IPS-15b (cell line): ENCODE data around the gene ARL8B.
"Not testable (repeated sequence)": the region's sequence is repeated elsewhere in the genome, so short reads cannot be mapped to it uniquely, and the experiment has no call there.

Experiments
- H3K27me3 ChIP-seq: one replicate; pipeline ENCODE4 v1.6.1; 2013; ENCODE audit warnings: low read length; ENCODE audit not compliant: control insufficient read depth, insufficient read depth
- H3K36me3 ChIP-seq: one replicate; pipeline ENCODE4 v1.6.1; 2013; ENCODE audit warnings: low read length; ENCODE audit not compliant: control insufficient read depth, insufficient read depth
- H3K4me1 ChIP-seq: one replicate; pipeline ENCODE4 v1.6.1; 2013; ENCODE audit warnings: mild to moderate bottlenecking, low read length; ENCODE audit not compliant: control insufficient read depth, insufficient read depth
- H3K4me3 ChIP-seq: one replicate; pipeline ENCODE4 v1.5.1; 2013; ENCODE audit warnings: low read depth, low read length
- H3K9ac ChIP-seq: one replicate; pipeline ENCODE4 v1.6.1; 2013; ENCODE audit warnings: low read depth, mild to moderate bottlenecking, low read length
- H3K9me3 ChIP-seq: one replicate; pipeline ENCODE4 v1.6.1; 2013; ENCODE audit warnings: mild to moderate bottlenecking, low read length; ENCODE audit not compliant: control insufficient read depth, insufficient read depth

The ARL8B gene

GRCh38 chr3:5179036-5179435 is 56.9 kb downstream of the ARL8B start:
- not testable (repeated sequence) for H3K4me3 ChIP-seq, H3K9me3 ChIP-seq

GRCh38 chr3:5181469-5182141 is 59.5 kb downstream of the ARL8B start:
- Histone ChIP-seq H3K9me3 (no peaks in the 10 kb centered on the region), H3K4me3 (no peak overlapping the region), H3K4me1 (no peaks in the 10 kb centered on the region), H3K9ac (no peak overlapping the region), H3K27me3 (peaks cover 7% of the 10 kb centered on the region), H3K36me3 (peaks cover 6% of the 10 kb centered on the region)

More at GRCh38 chr3:5179036-5179435, 56.9 kb downstream of the ARL8B start:
- not testable (repeated sequence) for H3K4me1 ChIP-seq, H3K36me3 ChIP-seq, H3K27me3 ChIP-seq, H3K9ac ChIP-seq

- not testable (repeated sequence) for H3K4me1 ChIP-seq
These were observed 61.6 kb downstream of the ARL8B start for GRCh38 chr3:5183714-5184113.

GRCh38 chr3:5184499-5184898 is 62.4 kb downstream of the ARL8B start:
- Histone ChIP-seq H3K4me1 (peaks cover 2% of the 10 kb centered on the region), H3K4me3 (no peak overlapping the region), H3K36me3 (peaks cover 6% of the 10 kb centered on the region), H3K27me3 (peaks cover 17% of the 10 kb centered on the region), H3K9ac (no peak overlapping the region), H3K9me3 (no peaks in the 10 kb centered on the region)

More at GRCh38 chr3:5183714-5184113, 61.6 kb downstream of the ARL8B start:
- peaks cover 12% of the 10 kb centered on the region for H3K27me3 ChIP-seq
- not testable (repeated sequence) for H3K9ac ChIP-seq, H3K9me3 ChIP-seq, H3K4me3 ChIP-seq, H3K36me3 ChIP-seq

- Histone ChIP-seq H3K9ac (no peak overlapping the region), H3K27me3 (peaks cover 17% of the 10 kb centered on the region), H3K4me1 (peaks cover 2% of the 10 kb centered on the region), H3K4me3 (no peak overlapping the region), H3K9me3 (no peaks in the 10 kb centered on the region), H3K36me3 (peaks cover 6% of the 10 kb centered on the region)
These were observed 63.1 kb downstream of the ARL8B start for GRCh38 chr3:5185093-5185673.

GRCh38 chr3:5186089-5186857 is 64.2 kb downstream of the ARL8B start:
- Histone ChIP-seq H3K36me3 (peaks cover 4% of the 10 kb centered on the region), H3K4me3 (peak overlapping the region; percentile 82), H3K9me3 (no peaks in the 10 kb centered on the region), H3K4me1 (peaks cover 2% of the 10 kb centered on the region), H3K9ac (no peak overlapping the region), H3K27me3 (peaks cover 17% of the 10 kb centered on the region)

GRCh38 chr3:5186858-5187155 is 64.7 kb downstream of the ARL8B start:
- H3K4me1 ChIP-seq = peaks cover 2% of the 10 kb centered on the region

GRCh38 chr3:5187156-5187919 is 65.2 kb downstream of the ARL8B start, which contains the start of gene EDEM1:
TSS of gene EDEM1 (plus strand) at chr3:5187707. CDS start at chr3:5187806, 99 bp downstream.
- Histone ChIP-seq H3K9ac (peak within 1 kb of the TSS; percentile 73), H3K4me1 (peaks cover 2% of the 10 kb centered on the region), H3K27me3 (peaks cover 17% of the 10 kb centered on the region), H3K4me3 (peak within 1 kb of the TSS; percentile 82), H3K9me3 (no peaks in the 10 kb centered on the region), H3K36me3 (no peaks in the 10 kb centered on the region)

More at GRCh38 chr3:5186858-5187155, 64.7 kb downstream of the ARL8B start:
- Histone ChIP-seq H3K9me3 (no peaks in the 10 kb centered on the region), H3K27me3 (peaks cover 17% of the 10 kb centered on the region), H3K36me3 (no peaks in the 10 kb centered on the region), H3K4me3 (peak overlapping the region; percentile 82), H3K9ac (peak overlapping the region; percentile 73)

GRCh38 chr3:5187920-5188418 is 65.9 kb downstream of the ARL8B start:
- Histone ChIP-seq H3K9ac (peak overlapping the region; percentile 60), H3K4me3 (peak overlapping the region; percentile 79), H3K36me3 (no peaks in the 10 kb centered on the region), H3K9me3 (no peaks in the 10 kb centered on the region), H3K27me3 (peaks cover 17% of the 10 kb centered on the region), H3K4me1 (peaks cover 2% of the 10 kb centered on the region)

GRCh38 chr3:5188419-5189221 is 66.5 kb downstream of the ARL8B start:
- H3K4me3 ChIP-seq = peak overlapping the region; percentile 79
- peaks cover 2% of the 10 kb centered on the region for H3K4me1 ChIP-seq
- no peaks in the 10 kb centered on the region for H3K36me3 ChIP-seq
- peak overlapping the region; percentile 60 for H3K9ac ChIP-seq
- H3K9me3 ChIP-seq = no peaks in the 10 kb centered on the region
- H3K27me3 ChIP-seq = peaks cover 17% of the 10 kb centered on the region
